K562 (cell line): Measurements from ENCODE around the gene NTM. TPM values are rescaled to one million over a fixed set of nuclear protein-coding genes. Genes with fewer than 3 reads are reported as not detected.

Experiments used
- CEBPZ ChIP-seq: fragments of 150-350 bp; IDR thresholded peaks from 2 replicates; pipeline ENCODE4 v1.6.1; 2014; ENCODE audit warnings: low read depth, mild to moderate bottlenecking, low read length, borderline replicate concordance
- KLF1 ChIP-seq: fragments of 450-650 bp; IDR thresholded peaks from 2 replicates; pipeline ENCODE4 v1.6.1; 2016; ENCODE audit warnings: missing genetic modification characterization, missing compliant biosample characterization
- KLF13 ChIP-seq: fragments of 450-650 bp; IDR thresholded peaks from 2 replicates; pipeline ENCODE4 v1.6.1; 2016; ENCODE audit warnings: missing genetic modification characterization, low read depth, mild to moderate bottlenecking, missing compliant biosample characterization, moderate library complexity, borderline replicate concordance
- MCM5 ChIP-seq: fragments of 450-650 bp; IDR thresholded peaks from 2 replicates; pipeline ENCODE4 v1.6.1; 2016; ENCODE audit warnings: low read depth
- PRDM10 ChIP-seq: fragments of 450-650 bp; IDR thresholded peaks from 2 replicates; pipeline ENCODE4 v1.6.1; 2018; ENCODE audit not compliant: partially characterized antibody
- PREB ChIP-seq: sonication (generic); formaldehyde crosslinking; IDR thresholded peaks from 2 replicates; pipeline ENCODE4 v1.8.1; 2023; ENCODE audit warnings: mild to moderate bottlenecking, missing genetic modification reagents
- SMAD2 ChIP-seq: fragments of 150-350 bp; IDR thresholded peaks from 2 replicates; pipeline ENCODE4 v1.6.1; 2014; ENCODE audit warnings: low read depth, mild to moderate bottlenecking, low read length
- ZKSCAN1 ChIP-seq: fragments of 150-350 bp; IDR thresholded peaks from 2 replicates; pipeline ENCODE4 v1.6.1; 2016; ENCODE audit warnings: low read depth, low read length
- ZNF407 ChIP-seq: fragments of 450-650 bp; IDR thresholded peaks from 2 replicates; pipeline ENCODE4 v1.6.1; 2016; ENCODE audit warnings: low read depth
- polyA plus RNA-seq, 8 experiments: library from polyadenylated mRNA; depleted of rRNA in 4 of 8; stranded (reverse) in 5 of 8; unstranded in 3 of 8; fragments of >200 nt; fragmentation: Nextera tagmentation in 2 of 8; fragmentation: Illumina TruSeq in 1 of 8; extraction: Ambion mirVana in 2 of 8; extraction: Trizol in 1 of 8; gene quantifications; 2 replicates each; pipeline versions ENCODE4 v1.2.1 to v1.2.3, GENCODE V29; 2011 to 2014; ENCODE audit warnings: inconsistent platforms in 1 of 8, missing spikeins in 1 of 8
- total RNA-seq, 7 experiments: library from RNA; depleted of rRNA in 6 of 7; stranded (reverse); fragments of >200 nt in 6 of 7; fragmentation: Illumina TruSeq in 2 of 7; extraction: Trizol in 2 of 7; gene quantifications; 2 replicates each; pipeline versions ENCODE4 v1.2.1 to v1.2.3, GENCODE V29; 2011 to 2021; ENCODE audit warnings: low replicate concordance in 1 of 7

The NTM gene
- total and polyA plus RNA-seq, 9 of the 15 experiments (the other 6 are each of a cell fraction or from before 2014, with no cell fraction given): not detected

GRCh38 chr11:131841925-131842635, 471.7 kb downstream of the NTM start (continued):
- TF ChIP-seq PREB (CRISPR knock-in tag) (no peak), PRDM10 (no peak), ZKSCAN1 (no peak), MCM5 (no peak), KLF1 (no peak), CEBPZ (no peak), KLF13 (tag) (no peak), ZNF407 (no peak), SMAD2 (no peak)
- TF ChIP-seq, all 486 proteins: peak for 0
